ENCODE measurements around the gene BLTP1. TPM values are rescaled to one million over a fixed set of nuclear protein-coding genes. Genes with fewer than 3 reads are reported as not detected.

The BLTP1 gene
- total and polyA plus RNA-seq, 4 donors = 78.1 to 229 (median 117) TPM

GRCh38 chr4:122156819-122157218, 4.7 kb downstream of the BLTP1 start:
- no peaks in the 10 kb centered on the region for H3K9me3 ChIP-seq (ENCODE audit: control insufficient read depth, insufficient read depth, low read length)
- H3K36me3 ChIP-seq (ENCODE audit: control insufficient read depth, insufficient read depth, low read length) = peaks cover 5% of the 10 kb centered on the region
- H3K27ac ChIP-seq (ENCODE audit: low read depth, low read length) = no peak overlapping the region
- no peaks in the 10 kb centered on the region for H3K27me3 ChIP-seq (ENCODE audit: control insufficient read depth, insufficient read depth, low read length)
- H3K4me3 ChIP-seq (ENCODE audit: low read depth, low read length) = no peak overlapping the region
- 100% methylated on average over 1 of the region's 2 CpGs for whole genome bisulfite sequencing (ENCODE audit: insufficient coverage)
- no peaks in the 10 kb centered on the region for H3K4me1 ChIP-seq (ENCODE audit: control insufficient read depth, insufficient read depth, low read length)
- DNase-seq (ENCODE audit: low read depth in 4 of 6, low spot score in 6 of 6) = no peak

- WGBS (ENCODE audit: insufficient coverage) = 80% methylated on average over 1 of the region's 3 CpGs
- Histone ChIP-seq H3K36me3 (ENCODE audit: control insufficient read depth, insufficient read depth, low read length) (no peaks in the 10 kb centered on the region), H3K9me3 (ENCODE audit: control insufficient read depth, insufficient read depth, low read length) (no peaks in the 10 kb centered on the region), H3K27me3 (ENCODE audit: control insufficient read depth, insufficient read depth, low read length) (no peaks in the 10 kb centered on the region), H3K4me1 (ENCODE audit: control insufficient read depth, insufficient read depth, low read length) (no peaks in the 10 kb centered on the region), H3K4me3 (ENCODE audit: low read depth, low read length) (no peak overlapping the region), H3K27ac (ENCODE audit: low read depth, low read length) (no peak overlapping the region)
- DNase-seq (ENCODE audit: low read depth in 4 of 6, low spot score in 6 of 6) = no peak
Measured at GRCh38 chr4:122163301-122163700, 11.2 kb downstream of the BLTP1 start.

DNA sequence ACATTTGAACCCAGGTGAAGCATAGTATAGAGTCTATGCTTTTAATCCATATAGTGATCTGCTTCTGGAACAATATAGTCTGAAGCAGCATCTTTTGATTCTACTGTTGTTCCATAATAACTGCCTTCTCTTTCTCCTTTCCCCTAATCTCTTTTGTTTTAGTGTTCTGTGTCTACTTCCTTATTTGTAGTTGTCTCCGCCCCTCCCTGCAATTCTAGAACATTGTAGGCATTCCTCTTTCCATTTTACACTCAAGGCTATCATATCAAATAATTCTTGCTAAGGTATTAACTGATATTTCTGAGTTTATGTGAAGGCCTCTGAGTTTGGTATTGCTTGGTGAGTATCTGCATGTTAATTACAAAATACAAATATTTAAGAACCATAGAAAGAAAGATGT, 11.6 kb downstream of the BLTP1 start:
- Histone ChIP-seq H3K4me1 (ENCODE audit: control insufficient read depth, insufficient read depth, low read length) (no peaks in the 10 kb centered on the region), H3K27ac (ENCODE audit: low read depth, low read length) (no peak overlapping the region), H3K36me3 (ENCODE audit: control insufficient read depth, insufficient read depth, low read length) (no peaks in the 10 kb centered on the region), H3K9me3 (ENCODE audit: control insufficient read depth, insufficient read depth, low read length) (no peaks in the 10 kb centered on the region), H3K27me3 (ENCODE audit: control insufficient read depth, insufficient read depth, low read length) (no peaks in the 10 kb centered on the region), H3K4me3 (ENCODE audit: low read depth, low read length) (no peak overlapping the region)
- WGBS (ENCODE audit: insufficient coverage) = no CpG with 5 or more reads among the region's 1 CpG
- DNase-seq (ENCODE audit: low read depth in 4 of 6, low spot score in 6 of 6) = no peak

- H3K27ac ChIP-seq (ENCODE audit: low read depth, low read length) = no peak overlapping the region
- H3K4me3 ChIP-seq (ENCODE audit: low read depth, low read length) = no peak overlapping the region
- DNase-seq (ENCODE audit: low read depth in 4 of 6, low spot score in 6 of 6) = no peak
- no peaks in the 10 kb centered on the region for H3K27me3 ChIP-seq (ENCODE audit: control insufficient read depth, insufficient read depth, low read length)
- no peaks in the 10 kb centered on the region for H3K36me3 ChIP-seq (ENCODE audit: control insufficient read depth, insufficient read depth, low read length)
- H3K4me1 ChIP-seq (ENCODE audit: control insufficient read depth, insufficient read depth, low read length) = no peaks in the 10 kb centered on the region
- WGBS (ENCODE audit: insufficient coverage) = 90% methylated on average over 3 of the region's 4 CpGs
- H3K9me3 ChIP-seq (ENCODE audit: control insufficient read depth, insufficient read depth, low read length) = no peaks in the 10 kb centered on the region
Measured at GRCh38 chr4:122167369-122167768, 15.2 kb downstream of the BLTP1 start.

DNA sequence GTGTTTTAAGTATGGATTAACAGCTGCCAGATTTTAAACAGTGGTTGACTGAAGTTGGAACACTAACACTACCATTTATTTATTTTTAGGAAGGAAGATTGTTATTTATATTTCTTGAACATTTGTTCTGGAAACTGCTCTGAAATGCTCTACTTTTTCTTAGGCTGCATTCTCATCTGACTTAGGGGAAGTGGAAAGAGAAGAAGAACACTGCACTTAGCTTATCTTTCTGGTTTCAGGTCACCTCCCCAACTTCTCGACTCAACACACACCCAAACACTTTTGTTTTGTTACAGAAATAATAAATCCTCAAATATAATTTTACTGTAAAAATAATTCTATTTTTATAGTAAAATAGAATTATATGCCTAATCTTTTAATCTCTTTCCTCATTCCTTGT, 18.6 kb downstream of the BLTP1 start:
- H3K4me3 ChIP-seq (ENCODE audit: low read depth, low read length) = no peak overlapping the region
- DNase-seq (ENCODE audit: low read depth in 4 of 6, low spot score in 6 of 6) = no peak
- H3K36me3 ChIP-seq (ENCODE audit: control insufficient read depth, insufficient read depth, low read length) = no peaks in the 10 kb centered on the region
- H3K27ac ChIP-seq (ENCODE audit: low read depth, low read length) = no peak overlapping the region
- H3K9me3 ChIP-seq (ENCODE audit: control insufficient read depth, insufficient read depth, low read length) = no peaks in the 10 kb centered on the region
- no peaks in the 10 kb centered on the region for H3K27me3 ChIP-seq (ENCODE audit: control insufficient read depth, insufficient read depth, low read length)
- H3K4me1 ChIP-seq (ENCODE audit: control insufficient read depth, insufficient read depth, low read length) = no peaks in the 10 kb centered on the region
- no CpG with 5 or more reads among the region's 1 CpG for WGBS (ENCODE audit: insufficient coverage)

DNA sequence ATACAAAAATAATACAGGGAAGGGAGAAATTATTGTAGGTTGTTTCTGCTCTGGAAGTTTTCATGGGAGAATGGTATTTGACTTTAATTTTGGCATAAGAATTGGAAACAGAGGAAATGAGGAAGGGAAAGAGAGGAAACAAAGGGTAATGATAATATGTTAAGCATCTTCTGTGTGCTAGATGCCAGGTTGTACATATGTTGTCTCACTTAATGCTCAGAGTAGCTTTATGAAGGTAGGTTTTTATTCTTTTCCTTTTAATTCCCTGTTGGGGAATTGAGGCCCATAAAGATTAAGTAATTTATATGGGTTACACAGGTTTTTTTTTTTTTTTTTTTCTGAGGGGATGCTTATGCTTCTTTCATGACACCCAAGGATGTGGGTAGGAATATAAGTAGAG, 19.2 kb downstream of the BLTP1 start:
- no peaks in the 10 kb centered on the region for H3K27me3 ChIP-seq (ENCODE audit: control insufficient read depth, insufficient read depth, low read length)
- no peak overlapping the region for H3K27ac ChIP-seq (ENCODE audit: low read depth, low read length)
- no peaks in the 10 kb centered on the region for H3K9me3 ChIP-seq (ENCODE audit: control insufficient read depth, insufficient read depth, low read length)
- no peaks in the 10 kb centered on the region for H3K4me1 ChIP-seq (ENCODE audit: control insufficient read depth, insufficient read depth, low read length)
- no peak for DNase-seq (ENCODE audit: low read depth in 4 of 6, low spot score in 6 of 6)
- H3K4me3 ChIP-seq (ENCODE audit: low read depth, low read length) = no peak overlapping the region
- H3K36me3 ChIP-seq (ENCODE audit: control insufficient read depth, insufficient read depth, low read length) = no peaks in the 10 kb centered on the region

GRCh38 chr4:122172266-122172665, 20.1 kb downstream of the BLTP1 start:
- H3K9me3 ChIP-seq (ENCODE audit: control insufficient read depth, insufficient read depth, low read length) = no peaks in the 10 kb centered on the region
- no peaks in the 10 kb centered on the region for H3K27me3 ChIP-seq (ENCODE audit: control insufficient read depth, insufficient read depth, low read length)
- H3K4me1 ChIP-seq (ENCODE audit: control insufficient read depth, insufficient read depth, low read length) = no peaks in the 10 kb centered on the region
- WGBS (ENCODE audit: insufficient coverage) = no CpG with 5 or more reads among the region's 1 CpG
- H3K27ac ChIP-seq (ENCODE audit: low read depth, low read length) = no peak overlapping the region
- no peak for DNase-seq (ENCODE audit: low read depth in 4 of 6, low spot score in 6 of 6)
- no peak overlapping the region for H3K4me3 ChIP-seq (ENCODE audit: low read depth, low read length)
- peaks cover 5% of the 10 kb centered on the region for H3K36me3 ChIP-seq (ENCODE audit: control insufficient read depth, insufficient read depth, low read length)

DNA sequence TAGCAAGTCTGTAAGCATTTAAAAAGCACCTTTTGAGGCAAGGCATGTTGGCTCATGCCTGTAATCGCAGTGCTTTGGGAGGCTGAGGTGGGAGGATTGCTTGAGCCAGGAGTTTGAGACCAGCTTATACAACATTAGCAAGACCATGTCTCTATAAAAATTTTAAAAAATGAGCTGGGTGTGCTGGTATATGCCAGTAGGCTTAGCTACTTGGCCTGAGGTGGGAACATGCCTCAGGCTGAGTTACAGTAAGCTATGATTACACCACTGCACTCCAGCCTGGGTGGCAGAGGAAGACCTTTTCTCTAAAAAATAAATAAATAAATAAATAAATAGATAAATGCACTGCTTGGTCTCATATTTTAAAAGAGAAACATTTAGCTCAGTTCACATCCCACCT, 26.8 kb downstream of the BLTP1 start:
- no peak overlapping the region for H3K27ac ChIP-seq (ENCODE audit: low read depth, low read length)
- no peaks in the 10 kb centered on the region for H3K4me1 ChIP-seq (ENCODE audit: control insufficient read depth, insufficient read depth, low read length)
- H3K27me3 ChIP-seq (ENCODE audit: control insufficient read depth, insufficient read depth, low read length) = no peaks in the 10 kb centered on the region
- no peak for DNase-seq (ENCODE audit: low read depth in 4 of 6, low spot score in 6 of 6)
- H3K9me3 ChIP-seq (ENCODE audit: control insufficient read depth, insufficient read depth, low read length) = no peaks in the 10 kb centered on the region
- H3K4me3 ChIP-seq (ENCODE audit: low read depth, low read length) = no peak overlapping the region
- H3K36me3 ChIP-seq (ENCODE audit: control insufficient read depth, insufficient read depth, low read length) = peaks cover 11% of the 10 kb centered on the region
- no CpG with 5 or more reads among the region's 1 CpG for WGBS (ENCODE audit: insufficient coverage)

- no peaks in the 10 kb centered on the region for H3K9me3 ChIP-seq (ENCODE audit: control insufficient read depth, insufficient read depth, low read length)
- H3K36me3 ChIP-seq (ENCODE audit: control insufficient read depth, insufficient read depth, low read length) = peaks cover 3% of the 10 kb centered on the region
- H3K27me3 ChIP-seq (ENCODE audit: control insufficient read depth, insufficient read depth, low read length) = no peaks in the 10 kb centered on the region
- H3K4me3 ChIP-seq (ENCODE audit: low read depth, low read length) = no peak overlapping the region
- DNase-seq (ENCODE audit: low read depth in 4 of 6, low spot score in 6 of 6) = no peak
- no peaks in the 10 kb centered on the region for H3K4me1 ChIP-seq (ENCODE audit: control insufficient read depth, insufficient read depth, low read length)
- no CpG with 5 or more reads among the region's 1 CpG for WGBS (ENCODE audit: insufficient coverage)
- H3K27ac ChIP-seq (ENCODE audit: low read depth, low read length) = no peak overlapping the region
Measured at GRCh38 chr4:122195718-122196117, 43.6 kb downstream of the BLTP1 start.

All from spinal cord (tissue), 10 donors.